Erythroblast (primary cell): ENCODE data around the gene CDKL1.

Source experiments
- DNase-seq, 2 experiments: peaks; one replicate each; lab custom pipeline; 2025; lab: John Stamatoyannopoulos, UW
- GATA1 ChIP-seq: IDR thresholded peaks from 2 replicates; pipeline ENCODE4 v1.6.1; 2011; ENCODE audit warnings: low read depth, mild to moderate bottlenecking, control low read depth, low read length, moderate library complexity
- POLR2A ChIP-seq: IDR thresholded peaks from 2 replicates; pipeline ENCODE4 v1.6.1; 2011; ENCODE audit warnings: mild to moderate bottlenecking, low read length

CDKL1 gene

DNA sequence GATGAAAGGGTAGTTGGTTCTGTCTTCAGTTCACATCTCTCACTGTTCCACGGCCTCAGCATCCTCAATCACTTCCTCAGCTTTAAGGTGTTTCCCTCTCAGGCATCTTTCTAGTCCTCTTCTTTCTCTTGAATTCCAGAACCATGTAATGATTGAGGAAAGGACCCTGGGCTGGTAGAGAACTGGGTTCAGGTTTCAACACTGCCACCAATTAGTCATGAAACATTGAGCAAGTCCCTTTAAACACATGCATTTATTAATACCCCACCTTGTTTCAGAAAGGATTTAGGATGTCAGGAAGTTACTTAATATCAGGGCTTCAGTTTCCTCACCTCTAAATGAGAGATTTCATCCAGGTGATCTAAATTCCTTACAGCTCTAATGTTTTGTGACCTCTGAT is 77.4 kb downstream of the CDKL1 start:
- no peak for TF ChIP-seq GATA1
- TF ChIP-seq POLR2A: no peak
- peak in 1 of 2 experiments; percentile 38 for DNase-seq

DNA sequence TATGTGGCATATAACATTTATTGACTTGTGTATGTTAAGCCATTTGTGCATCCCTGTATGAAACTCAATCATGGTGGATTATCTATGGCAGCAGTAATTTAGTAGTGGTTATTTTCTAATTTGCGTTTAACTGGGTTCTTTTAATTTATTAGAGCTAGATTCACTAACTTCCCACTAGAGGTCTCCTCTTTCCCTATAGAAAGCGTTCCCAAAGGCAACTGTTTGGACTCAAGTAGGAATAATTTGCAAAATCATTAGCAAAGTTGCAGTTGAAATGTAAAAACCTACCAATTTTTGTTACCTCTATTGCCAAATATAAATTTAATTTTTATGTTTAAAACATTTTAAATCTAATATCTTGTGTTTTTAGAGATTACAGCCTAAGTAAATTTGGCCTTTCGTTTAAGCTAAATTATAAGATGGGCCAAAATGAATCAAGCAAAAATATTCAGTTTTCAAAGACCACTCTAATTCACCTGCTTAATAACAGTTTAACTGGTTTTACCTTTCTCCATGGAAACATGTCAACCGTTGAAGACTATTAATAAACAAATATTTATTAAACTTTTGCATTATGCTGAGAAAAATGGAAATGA is 78.6 kb downstream of the CDKL1 start:
- TF ChIP-seq GATA1 (no peak), POLR2A (no peak)
- peak; percentile 30 to 60 for DNase-seq

DNA sequence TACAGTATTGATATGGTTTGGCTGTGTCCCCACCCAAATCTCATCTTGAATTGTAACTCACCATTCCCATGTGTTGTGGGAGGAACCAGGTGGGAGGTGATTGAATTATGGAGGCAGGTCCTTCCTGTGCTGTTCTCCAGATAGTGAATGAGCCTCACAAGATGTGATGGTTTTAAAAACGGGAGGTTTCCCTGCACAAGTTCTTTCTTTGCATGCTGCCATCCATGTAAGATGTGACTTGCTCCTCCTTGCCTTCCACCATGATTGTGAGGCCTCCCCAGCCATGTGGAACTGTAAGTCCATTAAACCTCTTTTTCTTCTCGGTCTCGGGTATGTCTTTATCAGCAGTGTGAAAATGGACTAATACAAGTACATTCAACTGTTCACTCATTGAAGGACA is 82.6 kb downstream of the CDKL1 start:
- DNase-seq: peak; percentile 31 to 50

DNA sequence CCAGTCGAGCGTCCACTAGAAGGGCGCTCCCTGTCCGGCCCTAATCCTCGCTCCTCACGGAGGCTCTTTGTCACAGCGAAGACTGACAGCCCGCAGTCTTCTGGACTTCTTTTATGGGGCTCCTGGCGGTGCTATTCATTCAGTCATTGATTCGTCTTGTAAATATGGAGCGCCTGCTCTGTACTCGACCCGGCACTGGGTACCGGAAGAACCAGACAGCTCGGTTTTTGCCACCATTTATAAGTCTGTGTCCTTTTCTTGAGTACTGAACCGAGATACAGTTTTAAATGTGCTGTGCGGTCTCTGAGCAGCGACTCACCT is 84.0 kb downstream of the CDKL1 start:
- TF ChIP-seq POLR2A: no peak
- TF ChIP-seq GATA1: no peak
- DNase-seq: no peak

DNA sequence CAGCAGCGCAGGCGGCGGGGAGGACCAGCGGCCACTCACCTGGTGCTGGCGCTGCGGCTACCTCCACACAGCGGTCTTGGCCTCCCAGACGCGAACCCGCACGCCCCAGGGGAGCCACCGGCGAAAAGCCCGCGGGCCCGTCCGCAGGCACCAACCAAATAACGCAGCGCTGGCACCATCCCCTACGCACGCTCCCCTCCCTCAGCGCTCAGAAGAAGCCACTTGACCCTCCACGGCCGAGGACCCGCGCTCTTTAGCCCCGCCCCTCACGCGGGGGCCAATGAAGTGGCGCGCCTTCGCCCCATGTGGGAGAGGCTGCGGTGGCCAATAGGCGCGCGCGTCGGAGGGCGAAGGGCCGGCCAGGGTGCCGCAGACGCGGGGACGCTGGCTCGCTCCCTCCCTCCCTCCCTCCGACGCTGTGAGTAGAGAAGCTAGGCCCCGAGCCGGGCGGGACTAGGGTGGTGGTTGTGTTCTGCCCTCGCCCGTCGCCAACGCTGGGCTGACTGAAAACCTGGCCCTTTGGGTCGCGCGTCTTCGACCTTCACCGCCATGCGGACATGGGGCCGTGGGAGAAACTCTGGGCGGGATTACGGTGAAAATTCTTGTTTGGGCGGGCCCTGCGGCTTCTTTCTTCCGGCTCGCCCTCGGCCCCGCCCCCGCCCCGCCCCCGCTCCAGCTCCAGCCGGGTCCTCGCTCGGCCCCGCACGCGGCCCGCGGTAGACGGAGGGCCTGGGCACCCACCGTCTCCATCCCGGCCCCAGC is 84.5 kb downstream of the CDKL1 start, which contains the start of the genes DMAC2L and L2HGDH:
Gene DMAC2L, plus strand, starts transcription at position 353 of the 762 bp plus-strand sequence. CDS start 9,164 bp downstream, outside the sequence.
Gene L2HGDH, minus strand, starts transcription at position 258 of the 762 bp plus-strand sequence. Its CDS starts 79 bp downstream, at position 179.
- DNase-seq: peak; percentile 95 to 96
- TF ChIP-seq GATA1 (no peak), POLR2A (peak; percentile 90)

DNA sequence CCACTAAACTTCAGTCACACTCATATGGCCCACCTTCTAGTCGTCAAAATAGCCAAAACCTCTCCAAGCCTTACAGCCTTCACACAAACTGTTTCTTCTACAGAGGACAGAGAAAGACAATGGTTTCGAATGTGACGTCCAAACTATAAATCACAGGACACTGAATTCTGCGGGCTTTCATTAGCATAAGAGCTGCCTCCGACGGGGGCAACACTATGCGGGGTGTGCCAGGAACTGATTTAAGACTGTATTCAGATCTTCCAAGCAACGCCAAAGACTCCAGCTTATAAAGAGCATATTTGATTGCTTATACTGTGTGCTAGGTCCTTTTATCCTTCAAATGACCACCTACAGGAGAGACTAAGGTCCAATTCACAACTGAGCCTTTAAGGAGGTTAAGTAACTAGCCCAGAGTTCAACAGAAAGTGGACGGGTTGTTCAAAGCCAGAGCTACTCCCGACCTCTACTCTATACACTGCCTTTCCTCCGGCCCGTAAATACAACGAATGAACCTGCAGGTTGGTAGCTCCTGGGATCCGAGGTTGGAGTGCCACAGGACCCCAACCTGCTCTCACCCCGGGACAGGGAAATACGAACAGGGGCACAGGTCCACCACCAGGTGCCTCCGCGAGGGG is 85.2 kb downstream of the CDKL1 start:
- DNase-seq: peak in 1 of 2 experiments; percentile 44
- TF ChIP-seq GATA1: no peak
- TF ChIP-seq POLR2A: no peak

DNA sequence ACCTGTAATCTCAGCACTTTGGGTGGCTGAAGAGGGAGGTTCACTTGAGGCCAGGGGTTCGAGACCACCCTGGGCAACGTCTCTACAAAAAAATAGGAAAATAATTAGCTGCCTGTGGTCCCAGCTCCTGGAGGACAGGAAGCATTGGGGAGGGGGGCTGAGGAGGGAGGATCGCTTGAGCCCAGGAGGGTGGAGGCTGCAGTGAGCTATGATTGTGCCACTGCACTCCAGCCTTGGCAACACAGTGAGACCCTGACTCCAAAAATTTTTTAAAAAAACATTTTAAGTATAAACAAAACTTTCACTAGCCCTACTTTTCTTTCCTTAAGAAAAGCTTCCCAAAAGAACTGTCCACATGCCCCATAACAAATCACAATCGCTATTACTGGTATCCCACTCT is 86.2 kb downstream of the CDKL1 start:
- DNase-seq: no peak
- no peak for TF ChIP-seq GATA1
- no peak for TF ChIP-seq POLR2A

DNA sequence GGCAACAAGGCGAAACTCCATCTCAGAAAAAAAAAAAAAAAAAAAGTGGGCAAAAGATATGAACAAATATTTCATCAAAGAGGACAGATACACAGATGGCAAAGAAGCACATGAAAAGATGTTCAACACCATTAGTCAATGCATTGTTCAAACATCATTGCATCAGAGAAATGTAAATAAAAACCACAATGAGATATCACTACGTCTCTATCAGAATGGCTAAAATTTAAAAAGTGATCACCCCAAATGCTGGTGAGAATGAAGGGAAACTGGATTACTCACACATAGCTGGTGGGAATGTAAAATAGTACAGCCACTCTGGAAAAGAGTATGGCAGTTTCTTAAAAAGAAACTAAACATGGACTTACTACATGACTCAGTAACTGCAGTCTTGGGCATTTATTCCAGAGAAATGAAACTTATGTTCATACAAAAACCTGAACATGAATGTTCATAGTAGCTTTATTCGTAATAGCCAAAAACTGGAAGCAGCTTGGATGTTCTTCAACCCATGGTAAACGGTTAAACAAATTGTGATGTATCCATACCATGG is 88.2 kb downstream of the CDKL1 start:
- peak in 1 of 2 experiments; percentile 21 for DNase-seq
- TF ChIP-seq POLR2A: no peak
- no peak for TF ChIP-seq GATA1

DNA sequence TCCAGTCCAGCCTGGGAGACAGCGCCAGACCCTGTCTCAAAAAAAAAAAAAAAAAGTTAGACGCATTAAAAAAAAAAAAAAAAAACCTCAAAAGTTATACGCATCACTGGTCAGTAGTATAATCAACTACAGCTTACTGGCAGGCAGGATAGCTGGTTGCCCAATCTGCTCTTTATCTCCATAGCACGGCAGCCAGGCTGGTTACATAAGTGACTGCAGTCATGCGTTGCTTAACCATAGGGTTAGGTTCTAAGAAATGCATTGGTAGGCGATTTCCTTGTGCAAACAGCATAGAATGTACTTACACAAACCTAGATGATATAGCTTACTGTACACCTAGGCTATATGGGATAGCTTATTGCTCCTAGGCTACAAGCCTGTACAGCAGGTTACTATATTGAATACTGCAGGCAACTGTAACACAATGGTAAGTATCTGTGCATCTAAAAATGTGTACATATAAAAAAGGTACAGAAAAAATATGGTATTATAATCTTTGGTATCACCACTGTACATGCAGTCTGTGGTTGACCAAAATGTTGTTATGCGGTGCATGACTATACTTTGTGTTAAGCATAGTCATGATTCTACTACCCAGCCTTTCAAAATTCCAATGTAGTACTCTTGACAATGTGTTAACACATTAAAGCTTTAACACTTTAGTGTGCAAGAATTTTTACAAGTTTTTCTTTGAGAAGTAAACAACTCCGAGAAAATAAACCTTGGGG is 92.8 kb downstream of the CDKL1 start:
- TF ChIP-seq GATA1 (no peak), POLR2A (no peak)

DNA sequence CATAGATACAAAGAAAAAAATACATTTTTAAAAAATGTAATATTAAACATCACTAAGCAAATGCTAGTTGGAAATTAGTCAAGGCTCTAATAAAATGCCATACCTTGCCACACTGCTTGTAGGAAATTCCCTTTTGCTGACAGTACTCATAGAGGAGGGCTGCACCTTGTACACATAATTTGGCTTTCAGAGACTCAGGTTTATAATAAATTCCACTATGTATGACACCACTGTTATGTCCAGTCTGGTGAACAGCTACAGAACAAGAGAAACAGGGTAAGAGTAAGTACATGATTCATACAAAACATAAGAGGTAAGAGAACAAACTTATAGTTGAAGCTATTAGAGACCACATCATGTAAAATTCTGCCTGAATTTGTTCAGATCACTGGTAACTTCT is 94.8 kb downstream of the CDKL1 start:
- no peak for DNase-seq

More for the DNA sequence above, 92.8 kb downstream of the CDKL1 start:
- DNase-seq: peak; percentile 92 to 95

DNA sequence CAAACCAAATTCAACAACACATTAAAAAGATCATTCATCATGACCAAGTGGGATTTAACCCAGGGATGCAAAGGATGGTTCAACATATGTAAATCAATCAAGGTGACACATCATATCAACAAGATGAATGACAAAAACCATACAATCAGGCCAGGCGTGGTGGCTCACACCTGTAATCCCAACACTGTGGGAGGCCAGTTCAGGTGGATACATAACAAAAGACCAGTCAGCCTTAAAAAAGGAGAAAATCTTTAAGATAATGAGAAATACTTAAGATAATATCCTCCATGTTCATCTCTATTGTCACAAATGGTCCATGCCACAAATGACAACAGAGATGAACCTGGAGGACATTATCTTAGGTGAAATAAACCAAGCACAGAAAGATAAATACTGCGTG is 97.1 kb downstream of the CDKL1 start:
- no peak for DNase-seq
- TF ChIP-seq POLR2A (no peak), GATA1 (no peak)

More for the DNA sequence above, 94.8 kb downstream of the CDKL1 start:
- TF ChIP-seq POLR2A: no peak
- no peak for TF ChIP-seq GATA1

DNA sequence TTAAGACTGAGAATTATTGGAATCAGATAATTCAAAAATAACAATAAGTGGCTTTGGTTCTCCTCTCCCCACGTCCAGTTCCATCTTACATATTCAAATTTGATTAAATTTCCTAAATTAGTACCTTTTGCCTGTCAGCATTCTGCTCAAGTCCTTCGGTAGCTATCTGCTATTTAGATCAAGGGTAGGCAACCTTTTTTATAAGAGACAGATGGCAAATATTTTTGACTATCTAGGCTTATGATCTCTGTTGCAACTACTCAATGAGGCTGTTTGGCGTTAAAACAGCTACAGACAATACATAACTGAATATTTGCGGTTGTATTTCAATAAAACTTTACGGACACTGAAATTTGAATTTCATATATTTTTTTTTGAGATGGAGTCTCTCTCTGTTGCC is 106.4 kb downstream of the CDKL1 start:
- no peak for TF ChIP-seq POLR2A
- no peak for TF ChIP-seq GATA1
- no peak for DNase-seq

DNA sequence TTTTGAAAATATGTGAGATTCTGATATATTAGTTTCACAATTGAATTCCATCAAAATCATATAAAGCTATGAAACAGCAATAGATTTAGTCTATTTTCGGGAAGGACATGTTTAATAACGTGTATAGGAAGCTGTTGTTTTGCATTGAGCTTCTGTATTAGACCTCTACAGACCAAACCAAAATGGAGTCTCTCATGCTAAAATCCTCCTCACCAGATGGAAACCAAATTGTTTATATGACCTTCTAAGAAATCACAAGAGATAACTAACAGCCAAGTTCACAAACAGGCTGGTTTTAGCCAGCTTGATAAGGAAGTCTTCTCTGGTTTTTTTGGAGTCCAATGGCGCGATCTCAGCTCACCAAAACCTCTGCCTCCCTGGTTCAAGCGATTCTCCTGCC is 108.5 kb downstream of the CDKL1 start:
- TF ChIP-seq POLR2A (no peak), GATA1 (no peak)
- no peak for DNase-seq

DNA sequence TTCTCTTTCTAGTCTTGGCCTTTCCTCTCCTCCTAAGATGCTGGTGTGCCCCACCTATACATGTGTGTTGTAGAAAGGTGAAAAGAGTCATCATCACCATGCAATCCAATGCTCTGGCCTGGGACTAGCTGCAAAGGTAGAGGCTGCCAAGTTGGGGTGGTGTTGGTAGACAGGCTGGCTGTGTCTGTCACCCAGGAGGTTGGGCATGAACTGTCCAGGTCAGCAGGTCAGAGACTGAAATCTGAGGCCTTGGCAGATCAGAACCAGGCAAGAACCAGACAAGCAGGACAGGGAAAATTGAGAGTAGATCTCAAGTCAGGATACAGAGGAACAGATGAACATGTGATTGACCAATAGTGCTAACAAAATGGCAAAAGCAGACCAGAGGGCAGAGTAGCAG is 110.8 kb downstream of the CDKL1 start:
- no peak for DNase-seq
- no peak for TF ChIP-seq GATA1
- no peak for TF ChIP-seq POLR2A
